SIG-M5 (cell line): ENCODE measurements around the gene GABPB2.
"Not testable (repeated sequence)": the region's sequence is repeated elsewhere in the genome, so short reads cannot be mapped to it uniquely, and the experiment has no call there.

Experiments used
- DNase-seq: peaks from one replicate; lab custom pipeline; 2025; lab: John Stamatoyannopoulos, UW

Gene GABPB2

DNA sequence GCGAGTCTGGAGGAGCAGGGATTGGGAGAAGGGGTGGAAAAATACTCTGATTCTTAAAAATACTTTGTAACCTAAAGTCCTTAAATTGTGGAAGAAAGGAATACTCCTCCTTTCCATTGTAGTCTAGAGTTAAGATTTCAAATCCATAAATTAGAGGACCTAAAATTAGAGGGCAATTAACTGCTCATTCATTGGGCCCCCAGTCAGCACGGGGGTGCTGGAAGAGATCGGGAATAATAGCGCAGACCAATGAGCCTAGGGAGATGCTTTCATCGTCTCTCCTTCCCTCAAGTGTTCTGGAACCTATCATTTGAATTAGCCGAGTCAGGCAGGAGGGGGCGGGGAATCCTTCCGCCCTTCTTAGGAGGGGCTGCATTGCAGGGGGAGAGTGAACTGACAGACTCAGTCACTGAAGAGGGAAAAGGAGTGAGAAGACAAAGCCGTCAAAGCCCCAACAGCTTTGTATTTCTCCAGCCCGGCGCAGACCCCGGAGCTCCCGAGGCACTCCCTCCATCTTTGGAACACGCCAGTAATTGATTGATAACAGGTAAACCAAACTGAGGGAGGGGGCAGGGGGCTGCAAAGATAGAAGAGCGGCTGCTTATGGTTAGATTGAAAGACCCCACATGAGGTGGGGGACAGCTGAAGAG lies 10.4 kb upstream of the GABPB2 start, which contains the start of gene MLLT11:
MLLT11 (plus strand) TSS at position 391 of the 650 bp plus-strand sequence. CDS start 6,828 bp downstream, outside the sequence.
- DNase-seq = no peak

DNA sequence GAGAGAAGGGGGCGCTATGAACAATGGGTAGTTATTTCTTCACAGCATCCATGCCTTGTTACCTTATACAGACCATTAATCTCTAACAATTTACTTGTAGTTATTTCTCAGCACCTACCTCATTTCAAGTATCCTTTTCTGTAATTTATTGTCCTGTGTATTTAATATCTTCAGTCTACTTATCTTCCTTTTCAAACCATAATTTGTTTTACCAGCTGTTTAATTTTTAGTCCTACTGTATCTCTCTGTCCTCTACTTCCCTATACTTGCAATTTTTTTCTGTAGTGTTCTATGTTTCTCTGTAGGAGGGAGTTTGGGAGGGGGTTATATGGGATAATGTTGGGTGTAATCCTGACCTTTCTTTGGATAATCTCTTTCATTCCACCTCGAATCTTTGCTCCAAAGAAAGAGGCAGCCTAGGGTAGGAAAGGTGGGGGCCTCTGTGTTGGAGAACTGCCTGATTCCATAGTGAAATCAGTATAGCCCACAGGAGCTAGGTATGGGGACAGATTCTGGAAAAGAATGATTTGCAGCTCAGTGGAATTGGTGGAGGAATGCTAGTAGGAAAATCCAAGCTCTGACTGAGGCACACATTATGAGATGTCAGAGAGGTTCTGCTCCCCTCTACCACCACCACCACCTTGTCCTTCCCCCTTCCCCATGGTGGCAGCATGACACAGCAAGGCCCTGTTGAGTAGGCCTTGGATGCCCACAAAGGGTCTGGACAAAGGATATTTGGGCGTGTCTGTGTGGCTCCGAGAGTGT lies 9.7 kb upstream of the GABPB2 start:
- DNase-seq = no peak

- DNase-seq = no peak
Observed at GRCh38 chr1:151061704-151062103, 8.9 kb upstream of the GABPB2 start.

GRCh38 chr1:151062741-151063371 lies 7.7 kb upstream of the GABPB2 start:
- no peak for DNase-seq

DNA sequence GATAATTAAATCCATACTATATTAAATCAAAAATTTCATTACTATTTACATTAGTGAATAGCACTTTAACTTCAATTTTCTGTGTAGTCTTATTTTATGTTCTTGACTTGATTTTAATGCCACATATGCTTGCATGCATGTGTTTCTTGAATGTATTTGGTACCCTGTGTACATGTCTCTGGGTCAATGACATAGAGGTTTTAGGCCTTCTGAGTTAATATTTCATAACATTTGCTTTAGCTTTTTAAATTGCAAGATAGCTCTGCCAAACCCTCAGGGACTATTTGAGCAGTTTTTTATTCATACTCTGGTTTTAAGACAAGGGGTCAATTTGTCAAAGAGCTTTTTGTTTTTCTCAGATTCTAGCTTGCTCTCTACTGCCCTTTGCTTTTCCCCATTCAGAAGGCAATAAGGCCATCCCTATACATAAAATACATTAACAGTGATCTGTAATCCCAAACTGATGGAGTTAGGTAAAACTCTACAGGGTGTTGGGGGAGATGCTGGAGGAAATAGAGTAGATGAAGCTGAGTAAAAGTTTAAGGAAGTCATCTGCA lies 5.4 kb upstream of the GABPB2 start:
- DNase-seq = no peak

- DNase-seq = no peak
Observed at GRCh38 chr1:151067185-151067584, 3.4 kb upstream of the GABPB2 start.

GRCh38 chr1:151069103-151069486 lies 1.5 kb upstream of the GABPB2 start:
- DNase-seq = no peak

GRCh38 chr1:151072224-151072623 lies 1.7 kb downstream of the GABPB2 start:
- no peak for DNase-seq

- DNase-seq = no peak
Observed at GRCh38 chr1:151085953-151086559, 15.5 kb downstream of the GABPB2 start.

DNA sequence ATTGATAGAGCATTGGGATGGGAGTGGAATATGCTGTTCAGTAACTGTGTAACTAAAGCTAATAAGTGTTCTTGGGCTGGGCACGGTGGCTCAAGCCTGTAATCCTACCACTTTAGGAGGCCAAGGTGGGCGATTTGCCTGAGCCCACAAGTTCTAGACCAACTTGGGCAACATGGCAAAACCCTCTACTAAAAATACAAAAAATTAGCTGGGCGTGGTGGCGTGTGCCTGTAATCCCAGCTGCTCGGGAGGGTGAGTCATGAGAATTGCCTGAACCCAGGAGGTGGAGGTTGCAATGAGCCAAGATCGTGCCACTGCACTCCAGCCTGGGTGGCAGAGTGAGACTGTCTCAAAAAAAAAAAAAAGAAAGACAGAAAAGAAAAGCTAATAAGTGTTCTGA lies 26.9 kb downstream of the GABPB2 start:
- DNase-seq = not testable (repeated sequence)

DNA sequence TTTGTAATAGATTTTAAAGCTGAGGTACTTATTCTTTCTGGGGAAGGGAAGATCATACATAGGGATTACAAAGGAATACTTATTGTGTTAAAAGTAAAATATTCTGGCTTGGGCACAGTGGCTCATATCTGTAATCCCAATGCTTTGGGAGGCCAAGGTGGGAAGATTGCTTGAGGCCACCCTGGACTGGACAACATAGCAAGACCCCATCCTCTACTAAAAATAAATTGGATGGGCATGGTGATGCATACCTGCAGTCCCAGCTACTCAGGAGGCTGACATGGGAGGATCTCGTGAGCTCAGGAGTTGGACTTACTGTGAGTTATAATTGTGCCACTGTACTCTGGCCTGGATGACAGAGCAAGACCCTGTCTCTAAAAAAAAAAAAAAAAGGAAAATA lies 27.6 kb downstream of the GABPB2 start:
- no peak for DNase-seq

DNA sequence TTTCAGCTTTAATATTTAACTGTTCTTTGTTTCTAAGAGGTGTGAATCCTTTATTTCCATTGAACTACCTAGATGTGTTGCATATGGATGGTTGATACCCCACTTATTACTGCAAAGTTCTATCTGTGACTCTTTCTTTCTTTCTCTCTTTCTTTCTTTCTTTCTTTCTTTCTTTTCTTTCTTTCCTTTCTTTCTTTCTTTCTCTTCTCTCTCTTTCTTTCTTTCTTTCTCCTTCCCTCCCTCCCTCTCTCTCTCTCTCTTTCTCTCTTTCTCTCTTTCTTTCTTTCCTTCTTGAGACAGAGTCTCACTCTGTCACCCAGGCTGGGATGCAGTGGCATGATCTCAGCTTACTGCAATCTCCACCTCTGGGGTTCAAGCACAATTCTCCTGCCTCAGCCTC lies 34.1 kb downstream of the GABPB2 start:
- DNase-seq = no peak

DNA sequence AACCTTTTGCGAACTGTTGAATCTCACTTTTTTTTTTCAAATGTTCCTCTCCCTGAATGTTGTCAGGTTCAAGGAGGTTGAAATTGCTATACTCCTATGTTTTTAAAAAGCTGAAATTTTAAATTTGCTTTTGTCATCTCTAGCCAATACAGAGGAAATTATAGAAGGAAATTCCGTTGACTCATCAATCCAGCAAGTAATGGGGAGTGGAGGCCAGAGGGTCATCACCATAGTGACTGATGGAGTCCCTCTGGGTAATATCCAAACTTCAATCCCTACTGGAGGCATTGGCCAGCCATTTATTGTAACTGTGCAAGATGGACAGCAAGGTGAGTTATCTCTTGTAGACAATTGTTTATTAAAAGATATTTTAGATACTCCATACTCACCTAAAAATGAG lies 36.3 kb downstream of the GABPB2 start:
- no peak for DNase-seq

DNA sequence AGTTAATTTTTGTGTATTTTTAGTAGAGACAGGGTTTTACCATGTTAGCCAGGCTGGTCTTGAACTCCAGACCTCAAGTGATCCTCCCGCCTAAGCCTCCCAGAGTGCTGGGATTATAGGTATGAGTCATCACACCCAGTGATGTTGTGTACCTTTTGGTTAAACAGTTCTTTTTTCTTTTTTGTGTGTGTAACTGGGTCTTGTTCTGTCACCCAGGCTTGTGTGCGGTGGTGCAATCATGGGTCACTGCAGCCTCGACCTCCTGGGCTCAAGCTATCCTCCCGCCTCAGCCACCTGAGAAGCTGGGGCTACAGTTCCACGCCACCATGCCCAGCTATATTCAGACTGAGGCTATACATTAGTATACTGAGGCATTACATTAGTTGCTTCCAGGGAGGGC lies 37.8 kb downstream of the GABPB2 start:
- DNase-seq = no peak

- DNase-seq = no peak
Observed at GRCh38 chr1:151113877-151114276, 43.3 kb downstream of the GABPB2 start.

DNA sequence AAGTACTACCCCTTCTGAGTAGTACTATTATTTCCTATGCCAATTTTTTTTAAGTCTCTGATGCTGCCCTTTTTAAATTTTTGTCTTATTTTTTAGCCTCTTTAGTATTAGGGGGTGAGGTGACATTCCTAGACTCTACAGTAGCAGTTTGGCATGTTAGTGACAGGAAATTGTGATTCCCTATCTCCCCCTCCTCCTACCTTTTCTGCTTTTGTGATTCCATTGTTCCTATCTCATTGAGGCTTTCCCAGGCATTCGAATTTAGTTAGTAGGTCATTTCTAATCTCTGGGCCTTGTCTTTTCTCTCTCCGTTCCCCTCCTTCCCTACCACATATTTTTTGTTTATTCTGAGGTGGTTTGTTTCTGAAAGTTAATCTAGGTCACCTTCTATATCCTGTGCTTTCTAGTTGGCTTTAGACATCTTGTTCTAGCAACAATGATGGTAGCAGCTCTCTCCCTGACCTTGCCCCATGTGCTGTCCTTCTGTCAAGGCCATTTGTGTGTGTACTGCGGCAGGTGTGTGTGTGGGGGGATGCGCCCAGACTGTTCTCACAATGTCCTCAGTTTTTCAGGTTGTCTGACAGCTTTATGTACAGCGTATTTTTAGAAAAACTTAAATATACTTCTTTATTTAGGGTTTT lies 54.3 kb downstream of the GABPB2 start:
- DNase-seq = no peak

- DNase-seq = no peak
Observed at GRCh38 chr1:151128800-151129199, 58.2 kb downstream of the GABPB2 start.

DNA sequence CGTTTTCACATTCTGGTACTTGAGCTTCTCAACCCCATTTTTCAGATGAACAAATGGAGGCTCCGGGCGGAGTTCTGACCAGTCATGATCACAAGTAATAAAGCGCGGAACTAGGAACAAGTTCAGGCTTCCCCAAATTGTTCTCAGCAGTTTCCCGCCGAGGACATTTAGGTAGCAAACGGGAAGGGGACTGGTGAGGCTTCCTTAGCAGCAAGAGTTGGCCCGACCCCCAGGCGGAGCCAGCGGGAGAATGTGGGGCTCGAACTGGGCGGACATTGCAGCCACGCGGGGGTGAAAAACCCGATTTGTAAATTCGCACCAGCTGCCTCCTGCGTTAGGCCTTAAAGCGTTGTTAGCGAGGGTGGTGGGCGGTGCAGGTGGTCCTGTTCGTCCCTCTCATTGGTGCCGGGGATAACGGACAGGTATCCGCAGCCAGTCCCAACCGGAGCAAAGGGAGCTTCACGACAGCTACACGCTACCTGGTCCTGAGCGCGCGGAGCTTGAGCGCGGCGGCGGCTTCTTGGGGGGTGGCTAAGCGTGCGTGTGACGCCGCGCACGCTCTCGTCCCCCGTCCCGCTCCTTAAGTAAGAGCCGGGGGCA lies 60.5 kb downstream of the GABPB2 start:
- DNase-seq = no peak

DNA sequence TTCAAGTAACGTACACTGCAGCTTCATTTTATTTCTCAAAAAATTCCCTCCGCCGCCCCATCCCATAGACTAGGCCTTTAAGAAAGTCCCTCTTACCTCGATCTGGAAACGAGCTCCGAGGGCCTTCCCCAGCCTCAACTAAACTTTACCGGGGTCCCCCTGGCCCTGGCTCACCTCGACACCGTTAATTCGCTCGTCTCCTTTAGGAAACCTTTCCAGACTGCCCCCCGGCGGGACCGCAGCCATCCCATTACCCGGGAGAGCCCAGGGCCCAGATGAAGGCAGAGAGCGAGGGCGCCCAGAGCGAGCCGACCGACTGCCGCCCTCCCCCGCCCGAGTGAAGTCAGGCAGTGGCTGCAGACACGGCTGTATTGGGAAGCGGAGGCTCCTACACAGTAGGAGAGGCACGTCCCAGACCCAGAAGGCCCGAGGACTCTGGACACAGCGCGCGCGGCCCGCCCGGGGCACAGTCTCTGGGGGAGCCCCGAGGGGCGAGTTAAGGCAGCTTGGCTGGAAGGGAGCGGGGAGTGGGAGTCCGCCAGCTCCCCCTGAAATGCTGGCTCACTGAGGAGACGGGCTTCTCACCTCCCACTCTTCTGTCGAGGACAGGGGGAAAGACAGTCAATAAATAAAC lies 61.3 kb downstream of the GABPB2 start:
- no peak for DNase-seq

GRCh38 chr1:151132335-151133017 lies 61.9 kb downstream of the GABPB2 start:
- no peak for DNase-seq
